ENCODE data around the gene HSFX2. TPM values are rescaled to one million over a fixed set of nuclear protein-coding genes. Genes with fewer than 3 reads are reported as not detected.
"Not testable (repeated sequence)": the region's sequence is repeated elsewhere in the genome, so short reads cannot be mapped to it uniquely, and the experiment has no call there.

HSFX2 gene
- total RNA-seq, 1 donor from 2014 or later: not detected

GRCh38 chrX:149618871-149619270, 23.8 kb upstream of the HSFX2 start:
- no peak overlapping the region for H3K4me3 ChIP-seq (ENCODE audit: low read depth, low read length)
- TF ChIP-seq CTCF (conservative IDR thresholded peaks at IDR 0.05; ENCODE audit: low read depth, low read length): no peak
- DNase-seq (ENCODE audit: low read depth): no peak

GRCh38 chrX:149611623-149612175, 16.6 kb upstream of the HSFX2 start:
- H3K4me3 ChIP-seq (ENCODE audit: low read depth, low read length): no peak overlapping the region
- no peak for TF ChIP-seq CTCF (conservative IDR thresholded peaks at IDR 0.05; ENCODE audit: low read depth, low read length)
- no peak for DNase-seq (ENCODE audit: low read depth)

GRCh38 chrX:149610511-149610910, 15.4 kb upstream of the HSFX2 start:
- TF ChIP-seq CTCF (conservative IDR thresholded peaks at IDR 0.05; ENCODE audit: low read depth, low read length): no peak
- DNase-seq (ENCODE audit: low read depth): no peak
- H3K4me3 ChIP-seq (ENCODE audit: low read depth, low read length): no peak overlapping the region

GRCh38 chrX:149607699-149608098, 12.6 kb upstream of the HSFX2 start:
- H3K4me3 ChIP-seq (ENCODE audit: low read depth, low read length): no peak overlapping the region
- no peak for DNase-seq (ENCODE audit: low read depth)
- TF ChIP-seq CTCF (conservative IDR thresholded peaks at IDR 0.05; ENCODE audit: low read depth, low read length): no peak

- DNase-seq (ENCODE audit: low read depth); H3K4me3 ChIP-seq (ENCODE audit: low read depth, low read length): not testable (repeated sequence)
Observed at GRCh38 chrX:149605248-149605885, 10.3 kb upstream of the HSFX2 start.

GRCh38 chrX:149598603-149599002, 3.5 kb upstream of the HSFX2 start:
- H3K4me3 ChIP-seq (ENCODE audit: low read depth, low read length); DNase-seq (ENCODE audit: low read depth): not testable (repeated sequence)

GRCh38 chrX:149595943-149596342, 829 bp upstream of the HSFX2 start:
- H3K4me3 ChIP-seq (ENCODE audit: low read depth, low read length); DNase-seq (ENCODE audit: low read depth): not testable (repeated sequence)

- not testable (repeated sequence) for H3K4me3 ChIP-seq (ENCODE audit: low read depth, low read length); DNase-seq (ENCODE audit: low read depth)
Observed at GRCh38 chrX:149590993-149591392, 4.1 kb downstream of the HSFX2 start.

GRCh38 chrX:149587359-149587758, 7.8 kb downstream of the HSFX2 start, which contains the start of gene MAGEA9B:
MAGEA9B (minus strand) TSS chrX:149587459; CDS start chrX:149583179, 4,280 bp downstream.
- DNase-seq (ENCODE audit: low read depth); H3K4me3 ChIP-seq (ENCODE audit: low read depth, low read length): not testable (repeated sequence)

- not testable (repeated sequence) for H3K4me3 ChIP-seq (ENCODE audit: low read depth, low read length)
Observed at GRCh38 chrX:149585631-149586030, 9.5 kb downstream of the HSFX2 start.

GRCh38 chrX:149573456-149573855, 21.7 kb downstream of the HSFX2 start:
- H3K4me3 ChIP-seq (ENCODE audit: low read depth, low read length); DNase-seq (ENCODE audit: low read depth): not testable (repeated sequence)

More at GRCh38 chrX:149585631-149586030, 9.5 kb downstream of the HSFX2 start:
- DNase-seq (ENCODE audit: low read depth): not testable (repeated sequence)
